Heart left ventricle (tissue), 16 donors: ENCODE measurements around the gene IFNA1. TPM values are rescaled to one million over a fixed set of nuclear protein-coding genes. Genes with fewer than 3 reads are reported as not detected.

Experiments used
- ATAC-seq, 4 donors: fragments of 200-7000 bp; cut with Tn5 transposase; one replicate each; pipeline ENCODE4 v1.9.1; 2020 to 2022; ENCODE audit warnings: moderate library complexity in 4 of 4, mild to moderate bottlenecking in 3 of 4, moderate number of reproducible peaks in 1 of 4
- DNase-seq, 5 donors: peaks; one replicate each; pipeline ENCODE4 v3.0.0-alpha.2; 2020
- H3K27ac ChIP-seq, 12 donors: fragments of 200-600 bp; sonication (generic) in 4 of 12; one replicate each; pipeline versions ENCODE4 v1.5.0 to v1.8.0; 2016 to 2022; ENCODE audit warnings: mild to moderate bottlenecking in 2 of 12
- H3K27me3 ChIP-seq, 9 donors: fragments of 200-600 bp; sonication (generic) in 2 of 9; one replicate each; pipeline versions ENCODE4 v1.5.1 to v1.8.0; 2016 to 2022; ENCODE audit warnings: mild to moderate bottlenecking in 3 of 9
- H3K36me3 ChIP-seq, 9 donors: fragments of 200-600 bp; sonication (generic) in 2 of 9; one replicate each; pipeline versions ENCODE4 v1.5.0 to v1.8.0; 2018 to 2022; ENCODE audit warnings: mild to moderate bottlenecking in 2 of 9
- H3K4me1 ChIP-seq, 12 donors: fragments of 200-600 bp; sonication (generic) in 4 of 12; one replicate each; pipeline versions ENCODE4 v1.5.0 to v1.8.0; 2016 to 2022; ENCODE audit warnings: mild to moderate bottlenecking in 3 of 12
- H3K4me3 ChIP-seq, 12 donors: fragments of 200-600 bp; sonication (generic) in 4 of 12; one replicate each; pipeline versions ENCODE4 v1.5.0 to v1.8.0; 2017 to 2022; ENCODE audit warnings: mild to moderate bottlenecking in 9 of 12, moderate library complexity in 4 of 12
- H3K9me3 ChIP-seq, 12 donors: fragments of 200-600 bp; sonication (generic) in 4 of 12; one replicate each; pipeline versions ENCODE4 v1.5.0 to v1.8.0; 2016 to 2022; ENCODE audit warnings: mild to moderate bottlenecking in 1 of 12
- CTCF ChIP-seq, 12 donors: fragments of 200-600 bp; sonication (generic) in 4 of 12; IDR thresholded peaks; one replicate each; pipeline versions ENCODE4 v1.5.0 to v1.8.0; 2018 to 2022; ENCODE audit warnings: antibody characterized with exemption in 12 of 12, mild to moderate bottlenecking in 5 of 12
- POLR2A ChIP-seq, 2 donors: fragments of 450-650 bp; IDR thresholded peaks; one replicate each; pipeline ENCODE4 v1.6.1; 2017; ENCODE audit warnings: antibody characterized with exemption in 2 of 2, mild to moderate bottlenecking in 2 of 2, moderate library complexity in 2 of 2
- WGBS, 4 donors: extraction: QIAGEN DNeasy Blood & Tissue Kit in 2 of 4; methylation state at CpG; one replicate each; pipeline versions ENCODE4 v1.1.5 to v1.1.7; 2013 to 2018; 5-methylcytosine and 5-hydroxymethylcytosine counted together
- intact Hi-C, 10 donors: fragments of 100-400 bp; cut with DNase I; formaldehyde crosslinking; loops; one replicate each; pipeline versions ENCODE4 v1.11.1 to v1.14.2; 2022
- long read RNA-seq, 3 donors: library from polyadenylated mRNA; unstranded; transcript quantifications; one replicate each; pipeline ENCODE4 v2.0.0, GENCODE V29; 2020 to 2021
- polyA plus RNA-seq, 2 donors: library from polyadenylated mRNA; stranded (reverse); fragments of 200-250 nt; gene quantifications; one replicate each; pipeline ENCODE4 v1.2.3, GENCODE V29; 2013
- total RNA-seq, 9 donors: library from RNA; depleted of rRNA in 2 of 9; stranded (reverse); fragments of >200 nt in 2 of 9; fragmentation: NEBNext Ultra II Directional in 3 of 9; extraction: Animal tissue kit (Norgen Biotek cat#: 25700) in 3 of 9; gene quantifications; one replicate each; pipeline versions ENCODE4 v1.1.0 to v1.2.4, GENCODE V29; 2016 to 2023
- donor health status: ischemic (EF 13 %, LVEDD 7.1; RV severe dilation, severe dysfunction).
- donor health status: healthy with polysubstance abuse.
- donor health status: DM: no; HTN: yes; CAD: no.
- donor health status: DM: no; HTN: no; CAD: no.
- donor health status: ischemic (EF 25% LVEDD 6.9; RV normal size, moderate dysfunction).
- donor health status: ischemic (EF 25% LVEDD 5.7; RV mildly dilated, moderate dysfunction).
- donor health status: healthy.
- donor health status: DM: yes; HTN: yes; CAD: no.
- donor health status: ischemic (EF 35%, LVEDD 5.7; RV mildly dilated, moderate dysfunction).
- donor health status: nonischemic (EF 11% LVEDD 7.7; RV severe dilation, severe dysfunction).
- donor health status: DM: yes; HTN: yes; CAD: no.
- donor health status: PGD.
- donor health status: ischemic (EF 29% LVEDD 5.4; RV normal size, mild dysfunction).
- donor health status: nonischemic (EF 23%, LVEDD 6.1; RV moderate dilation, normal function).

The IFNA1 gene
- total RNA-seq (not detected), polyA plus RNA-seq (not detected)
- long read RNA-seq, donor 1 = 0 reads
- long read RNA-seq, donor 2 = 0 reads
- long read RNA-seq, donor 3 = 0 reads

- ATAC-seq = no peak
- H3K4me1 ChIP-seq = peaks cover 0 to 5% (median 0%) of the 10 kb centered on the region in 12 donors
- no peak within 1 kb of the TSS for H3K4me3 ChIP-seq
- H3K9me3 ChIP-seq = peaks cover 0 to 8% (median 0%) of the 10 kb centered on the region in 12 donors
- no peak within 1 kb of the TSS for H3K27ac ChIP-seq
- DNase-seq = no peak
- intact Hi-C loops = no loop called here
- peaks cover 0 to 25% (median 0%) of the 10 kb centered on the region in 9 donors for H3K27me3 ChIP-seq
- WGBS, 4 donors = 88 to 93% (median 91%) methylated on average over 4 of the region's 4 CpGs
- no peaks in the 10 kb centered on the region for H3K36me3 ChIP-seq
- TF ChIP-seq POLR2A (IDR thresholded peaks at IDR 0.05) (no peak), CTCF (IDR thresholded peaks at IDR 0.05) (no peak)
Measured at GRCh38 chr9:21440139-21440538, at the start of gene IFNA1. TSS of gene IFNA1 (plus strand) at chr9:21440439. CDS start at chr9:21440508, 69 bp downstream.

GRCh38 chr9:21392270-21392669 is 48.0 kb upstream of the IFNA1 start:
- peak in 1 of 4 donors; percentile 31 for ATAC-seq
- H3K36me3 ChIP-seq = no peaks in the 10 kb centered on the region
- H3K9me3 ChIP-seq = no peaks in the 10 kb centered on the region
- H3K4me1 ChIP-seq = peaks cover 0 to 12% (median 0%) of the 10 kb centered on the region in 12 donors
- WGBS, 4 donors = 73 to 80% (median 77%) methylated on average over 6 of the region's 6 CpGs
- H3K4me3 ChIP-seq = no peak overlapping the region
- TF ChIP-seq POLR2A (IDR thresholded peaks at IDR 0.05) (no peak), CTCF (IDR thresholded peaks at IDR 0.05) (peak in 2 of 12 donors; percentile 30 to 34)
- DNase-seq = no peak
- peaks cover 0 to 96% (median 53%) of the 10 kb centered on the region in 9 donors for H3K27me3 ChIP-seq
- intact Hi-C loops = loop anchor here in 1 of 10 donors (5.0 kb wide), 1 partner anchor 55 kb away; the partner anchor contains the start of gene KLHL9
- H3K27ac ChIP-seq = no peak overlapping the region

DNA sequence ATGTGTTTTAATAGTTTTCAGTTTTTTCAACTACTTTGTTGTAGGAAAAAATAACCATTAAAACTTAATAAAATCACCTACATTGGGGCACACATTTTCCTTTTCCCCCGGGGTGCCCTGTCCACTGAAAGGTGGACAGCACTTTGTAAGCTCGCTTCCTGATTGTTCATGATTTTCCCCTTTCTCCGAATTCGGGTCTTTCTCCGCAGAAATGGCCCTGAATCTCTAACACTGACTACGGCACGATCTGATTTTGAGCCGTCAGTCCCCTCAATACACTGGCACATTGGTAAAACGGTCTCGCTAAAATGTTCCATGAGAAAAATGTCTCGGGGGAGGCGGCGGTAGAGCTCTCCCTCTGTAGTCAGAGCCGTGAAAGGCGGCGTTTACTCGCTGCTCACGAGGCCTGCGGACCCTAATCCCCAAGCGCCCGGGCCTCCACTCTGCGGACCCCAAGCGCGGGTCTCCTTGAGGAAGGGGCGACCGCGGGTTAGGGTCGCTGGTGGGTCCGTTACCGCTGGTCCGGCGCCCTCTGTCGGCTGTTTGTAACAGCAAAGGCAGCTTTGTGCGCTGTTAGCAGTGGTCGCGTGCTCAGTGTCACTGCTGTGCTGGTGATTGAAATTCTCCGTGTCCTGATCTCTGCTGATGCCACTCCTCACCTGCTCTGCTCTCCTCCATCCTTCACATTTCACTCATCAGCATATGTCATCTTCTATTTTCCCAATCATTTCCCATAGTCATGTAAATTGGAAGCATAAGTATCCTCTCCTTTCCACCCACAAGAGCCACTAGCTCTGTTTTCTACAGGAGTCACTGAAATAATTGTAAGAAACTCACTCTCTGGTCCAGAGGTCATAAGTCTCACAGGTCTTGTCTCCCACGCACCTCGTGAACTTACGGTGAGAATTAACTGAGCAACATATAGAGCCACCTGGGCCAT is 44.2 kb upstream of the IFNA1 start:
- DNase-seq (peak; percentile 30 to 76 (median 52)), ATAC-seq (peak in 3 of 4 donors; percentile 65 to 78 (median 69))
- no peak for TF ChIP-seq POLR2A (IDR thresholded peaks at IDR 0.05)
- TF ChIP-seq CTCF (IDR thresholded peaks at IDR 0.05) = peak; percentile 66 to 87 (median 78)
- H3K4me3 ChIP-seq = peak overlapping the region in 11 of 12 donors; percentile 35 to 59 (median 51)
- H3K9me3 ChIP-seq = no peaks in the 10 kb centered on the region
- intact Hi-C loops = loop anchor here in 9 of 10 donors (2.0 to 5.0 kb wide), 4 partner anchors 59 to 79 kb away; partner anchors contain the start of gene KLHL9 (in 2 of the 9)
- peaks cover 0 to 12% (median 0%) of the 10 kb centered on the region in 12 donors for H3K4me1 ChIP-seq
- WGBS, 4 donors = 7 to 9% (median 7%) methylated on average over 35 to 40 of the region's 40 CpGs
- no peak overlapping the region for H3K27ac ChIP-seq
- H3K36me3 ChIP-seq = no peaks in the 10 kb centered on the region
- H3K27me3 ChIP-seq = peaks cover 0 to 86% (median 37%) of the 10 kb centered on the region in 9 donors
